OCI-LY7 (cell line): ENCODE measurements around the gene MIB2. TPM values are rescaled to one million over a fixed set of nuclear protein-coding genes. Genes with fewer than 3 reads are reported as not detected.
"Not testable (repeated sequence)": the region's sequence is repeated elsewhere in the genome, so short reads cannot be mapped to it uniquely, and the experiment has no call there.

ENCODE experiments used
- BruUV-seq: library from RNA; stranded (reverse); fragments of 400-500 nt; replicated peaks from 2 replicates; lab custom pipeline; 2021; lab: Mats Ljungman, UMichigan
- CTCF ChIA-PET: fragments of 300-600 bp; sonication (Branson Sonifier 250); formaldehyde crosslinking; loops from one replicate; lab custom pipeline; 2022; ENCODE audit warnings: antibody characterized with exemption; ENCODE audit not compliant: unreplicated experiment; lab: Charles Lee
- POLR2A ChIA-PET: fragments of 300-600 bp; sonication (Branson Sonifier 250); formaldehyde crosslinking; loops from one replicate; lab custom pipeline; 2022; ENCODE audit warnings: antibody characterized with exemption; lab: Charles Lee
- DNase-seq: peaks from one replicate; pipeline ENCODE4 v3.0.0-alpha.2; 2015; ENCODE audit warnings: low spot score
- H2AFZ ChIP-seq: fragments of 200-600 bp; sonication (generic), shearing (Covaris generic); 2 replicates; pipeline ENCODE4 v1.6.1; 2014; ENCODE audit warnings: mild to moderate bottlenecking, antibody characterized with exemption, low read length, moderate library complexity
- H3K27ac ChIP-seq: fragments of 200-600 bp; sonication (generic); 2 replicates; pipeline ENCODE4 v1.5.1; 2014; ENCODE audit warnings: mixed run types, low read depth, mild to moderate bottlenecking, moderate library complexity, low read length, inconsistent platforms; ENCODE audit not compliant: poor library complexity, severe bottlenecking
- H3K36me3 ChIP-seq: fragments of 200-600 bp; sonication (generic); 2 replicates; pipeline ENCODE4 v1.6.1; 2014; ENCODE audit warnings: mild to moderate bottlenecking, antibody characterized with exemption, low read length, moderate library complexity, mixed read lengths; ENCODE audit not compliant: insufficient read depth
- H3K4me1 ChIP-seq: fragments of 200-600 bp; sonication (generic); 2 replicates; pipeline ENCODE4 v1.5.1; 2014; ENCODE audit warnings: mild to moderate bottlenecking, low read length; ENCODE audit not compliant: insufficient read depth, poor library complexity, severe bottlenecking
- H3K4me2 ChIP-seq: fragments of 200-600 bp; sonication (generic); 2 replicates; pipeline ENCODE4 v1.6.1; 2014; ENCODE audit warnings: mild to moderate bottlenecking, low read length
- H3K4me3 ChIP-seq: fragments of 200-600 bp; sonication (generic); 2 replicates; pipeline ENCODE4 v1.5.1; 2014; ENCODE audit warnings: mild to moderate bottlenecking, low read depth, low read length; ENCODE audit not compliant: poor library complexity, severe bottlenecking
- H3K79me2 ChIP-seq: fragments of 200-600 bp; sonication (generic); 2 replicates; pipeline ENCODE4 v1.6.1; 2016; ENCODE audit warnings: low read depth, mild to moderate bottlenecking, low read length, moderate library complexity, mixed read lengths; ENCODE audit not compliant: insufficient read depth
- H3K9me2 ChIP-seq: fragments of 200-600 bp; sonication (generic); 2 replicates; pipeline ENCODE4 v1.6.1; 2016; ENCODE audit warnings: mild to moderate bottlenecking, low read length, mixed read lengths; ENCODE audit not compliant: insufficient read depth
- H3K9me3 ChIP-seq: fragments of 200-600 bp; sonication (generic); 2 replicates; pipeline ENCODE4 v1.6.1; 2014; ENCODE audit warnings: mild to moderate bottlenecking, mixed run types, low read length, mixed read lengths
- H4K20me1 ChIP-seq: fragments of 200-600 bp; sonication (generic); 2 replicates; pipeline ENCODE4 v1.6.1; 2014; ENCODE audit warnings: mild to moderate bottlenecking, antibody characterized with exemption, low read length, moderate library complexity, mixed read lengths; ENCODE audit not compliant: insufficient read depth
- CTCF ChIP-seq: fragments of 200-600 bp; sonication (generic); conservative IDR thresholded peaks from 2 replicates; pipeline ENCODE4 v1.5.1; 2014; ENCODE audit warnings: mild to moderate bottlenecking, antibody characterized with exemption, low read length, moderate library complexity, mixed read lengths
- intact Hi-C: fragments of 100-400 bp; cut with micrococcal nuclease; formaldehyde crosslinking; loops from one replicate; pipeline ENCODE4 v1.10.0; 2022; ENCODE audit not compliant: unreplicated experiment
- total RNA-seq, 2 experiments: library from RNA; depleted of rRNA in 1 of 2; stranded (reverse); fragments of >200 nt in 1 of 2; shearing (Covaris generic) in 1 of 2; gene quantifications; 2 replicates each; pipeline ENCODE4 v1.2.3, GENCODE V29; 2014 to 2022

MIB2 gene
- total RNA-seq, 2 experiments from 2014 or later = 54.0 to 64.9 TPM

DNA sequence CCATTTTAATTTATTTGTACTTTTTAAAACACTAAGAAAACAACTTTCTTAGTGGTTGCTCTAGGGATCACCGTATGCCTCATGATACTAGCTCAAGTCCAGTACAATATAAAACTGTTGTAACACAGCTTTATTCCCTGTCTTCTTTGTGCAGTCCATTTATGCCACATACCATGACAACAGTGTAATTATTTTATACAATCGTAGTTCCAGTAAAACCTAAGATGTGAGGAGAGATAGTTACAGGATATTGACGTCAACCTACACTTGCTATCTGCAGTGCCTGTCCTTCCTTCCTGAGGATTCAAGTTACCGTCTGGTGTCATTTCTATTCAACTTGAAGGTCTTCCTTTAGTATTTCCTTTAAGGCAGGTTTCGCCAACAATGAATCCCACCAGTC, 31.0 kb downstream of the MIB2 start:
- POLR2A ChIA-PET, H3K27ac ChIP-seq, BruUV-seq, H3K4me1 ChIP-seq, H3K9me2 ChIP-seq, H3K4me2 ChIP-seq, DNase-seq, H3K9me3 ChIP-seq, H2AFZ ChIP-seq, H4K20me1 ChIP-seq, H3K79me2 ChIP-seq, CTCF ChIA-PET, intact Hi-C loops, H3K4me3 ChIP-seq: not testable (repeated sequence)
- peaks cover 56% of the 10 kb centered on the region for H3K36me3 ChIP-seq

- H3K4me3 ChIP-seq, DNase-seq, H3K27ac ChIP-seq, H3K4me1 ChIP-seq, H2AFZ ChIP-seq, CTCF ChIA-PET, H3K79me2 ChIP-seq, intact Hi-C loops, H4K20me1 ChIP-seq, H3K9me2 ChIP-seq, H3K9me3 ChIP-seq, H3K4me2 ChIP-seq, BruUV-seq, POLR2A ChIA-PET: not testable (repeated sequence)
- H3K36me3 ChIP-seq = peaks cover 70% of the 10 kb centered on the region
These were observed 32.4 kb downstream of the MIB2 start for GRCh38 chr1:1647567-1648241.

- POLR2A ChIA-PET, H3K9me3 ChIP-seq, intact Hi-C loops, H3K4me3 ChIP-seq, H4K20me1 ChIP-seq, H3K79me2 ChIP-seq, H3K4me1 ChIP-seq, DNase-seq, CTCF ChIA-PET, H3K4me2 ChIP-seq, BruUV-seq, H2AFZ ChIP-seq, H3K27ac ChIP-seq, H3K9me2 ChIP-seq: not testable (repeated sequence)
- H3K36me3 ChIP-seq = peaks cover 75% of the 10 kb centered on the region
These were observed 33.0 kb downstream of the MIB2 start for GRCh38 chr1:1648265-1648664.

GRCh38 chr1:1658583-1659549, 43.6 kb downstream of the MIB2 start, which contains the start of gene CDK11B:
Gene CDK11B (minus strand): TSS chr1:1659004. CDS start chr1:1657485, 1,519 bp downstream.
- Histone ChIP-seq H3K4me3 (peak within 1 kb of the TSS; percentile 68), H3K27ac (peak within 1 kb of the TSS; percentile 81), H3K36me3 (peaks cover 31% of the 10 kb centered on the region), H2AFZ (0 out of 2 replicates have a peak within 1 kb of the TSS, but pooled peaks have one; percentile 3), H3K4me2 (peak within 1 kb of the TSS; percentile 60), H3K79me2 (peaks cover 24% of the 10 kb centered on the region; the same call in 1 of the 2 replicates)
- H3K4me1 ChIP-seq, H4K20me1 ChIP-seq, CTCF ChIA-PET, BruUV-seq, H3K9me2 ChIP-seq, H3K9me3 ChIP-seq: not testable (repeated sequence)
- POLR2A ChIA-PET = interaction anchor here (0.6 kb wide), 1 partner anchor 20 kb away, joined by 3 read pairs; no protein-coding TSS in a partner anchor
- peak; percentile 56 for TF ChIP-seq CTCF
- intact Hi-C loops = loop anchor here (5.0 kb wide), 1 partner anchor 63 kb away; the partner anchor contains the start of gene CDK11A
- DNase-seq = peak; percentile 97

GRCh38 chr1:1662392-1662791, 47.1 kb downstream of the MIB2 start:
- POLR2A ChIA-PET, BruUV-seq, H3K79me2 ChIP-seq, H4K20me1 ChIP-seq, intact Hi-C loops, DNase-seq, H3K27ac ChIP-seq, H3K4me2 ChIP-seq, H2AFZ ChIP-seq, H3K9me3 ChIP-seq, CTCF ChIA-PET, H3K4me3 ChIP-seq, H3K9me2 ChIP-seq, H3K4me1 ChIP-seq: not testable (repeated sequence)
- peaks cover 20% of the 10 kb centered on the region for H3K36me3 ChIP-seq
